Left ventricle myocardium inferior (tissue), 1 donor: ENCODE results near the gene HHAT. TPM values are rescaled to one million over a fixed set of nuclear protein-coding genes. Genes with fewer than 3 reads are reported as not detected.

Experiments used
- DNase-seq: peaks from one replicate; pipeline ENCODE4 v3.0.0-alpha.2; 2020
- H3K27ac ChIP-seq: fragments of 200-600 bp; replicated peaks from 2 replicates; pipeline ENCODE4 v1.8.0; 2021
- H3K27me3 ChIP-seq: fragments of 200-600 bp; 2 replicates; pipeline ENCODE4 v1.8.0; 2021; ENCODE audit warnings: low read depth
- H3K36me3 ChIP-seq: fragments of 200-600 bp; 2 replicates; pipeline ENCODE4 v1.8.0; 2021
- H3K4me1 ChIP-seq: fragments of 200-600 bp; 2 replicates; pipeline ENCODE4 v1.8.0; 2021
- H3K4me3 ChIP-seq: fragments of 200-600 bp; 2 replicates; pipeline ENCODE4 v1.8.0; 2021; ENCODE audit warnings: mild to moderate bottlenecking, moderate library complexity
- H3K9me3 ChIP-seq: fragments of 200-600 bp; replicated peaks from 2 replicates; pipeline ENCODE4 v1.8.0; 2021
- intact Hi-C: fragments of 100-400 bp; cut with micrococcal nuclease; formaldehyde crosslinking; loops from one replicate; pipeline ENCODE4 v1.11.0; 2022
- total RNA-seq: library from RNA; stranded (reverse); fragmentation: NEBNext Ultra II Directional; extraction: Animal tissue kit (Norgen Biotek cat#: 25700); gene quantifications from one replicate; pipeline ENCODE4 v1.2.1, GENCODE V29; 2021
- TF ChIP-seq, protein P1 (sequence below): fragments of 200-600 bp; IDR thresholded peaks from 2 replicates; pipeline ENCODE4 v1.8.0; 2021; ENCODE audit warnings: antibody characterized with exemption, mild to moderate bottlenecking, borderline replicate concordance
- donor health status: DM: no; HTN: yes; CAD: no; lungs with severe emphysema.

HHAT gene
- total RNA-seq, 1 donor from 2014 or later, result 2.1 TPM

DNA sequence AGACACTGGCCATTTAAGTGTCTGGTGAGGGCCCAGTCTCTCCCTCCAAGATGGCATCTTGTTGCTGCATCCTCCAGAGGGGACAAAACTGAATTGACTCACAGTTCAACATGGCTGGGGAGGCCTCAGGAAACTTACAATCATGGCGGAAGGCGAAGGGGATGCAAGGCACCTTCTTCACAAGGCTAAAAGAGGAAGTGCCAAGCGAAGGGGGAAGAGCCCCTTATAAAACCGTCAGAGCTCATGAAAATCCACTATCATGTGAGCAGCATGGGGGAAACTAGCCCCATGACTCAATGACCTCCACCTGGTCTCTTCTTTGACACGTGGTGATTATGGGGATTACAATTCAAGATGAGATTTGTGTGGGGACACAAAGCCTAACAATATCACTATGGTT, 280.1 kb downstream of the HHAT start:
- intact Hi-C loops, result no loop called here
- Histone ChIP-seq H3K27me3 (no peaks in the 10 kb centered on the region), H3K9me3 (peaks cover 16% of the 10 kb centered on the region), H3K36me3 (no peaks in the 10 kb centered on the region), H3K4me1 (no peaks in the 10 kb centered on the region), H3K27ac (no peak overlapping the region), H3K4me3 (no peak overlapping the region)
- TF ChIP-seq, protein P1, sequence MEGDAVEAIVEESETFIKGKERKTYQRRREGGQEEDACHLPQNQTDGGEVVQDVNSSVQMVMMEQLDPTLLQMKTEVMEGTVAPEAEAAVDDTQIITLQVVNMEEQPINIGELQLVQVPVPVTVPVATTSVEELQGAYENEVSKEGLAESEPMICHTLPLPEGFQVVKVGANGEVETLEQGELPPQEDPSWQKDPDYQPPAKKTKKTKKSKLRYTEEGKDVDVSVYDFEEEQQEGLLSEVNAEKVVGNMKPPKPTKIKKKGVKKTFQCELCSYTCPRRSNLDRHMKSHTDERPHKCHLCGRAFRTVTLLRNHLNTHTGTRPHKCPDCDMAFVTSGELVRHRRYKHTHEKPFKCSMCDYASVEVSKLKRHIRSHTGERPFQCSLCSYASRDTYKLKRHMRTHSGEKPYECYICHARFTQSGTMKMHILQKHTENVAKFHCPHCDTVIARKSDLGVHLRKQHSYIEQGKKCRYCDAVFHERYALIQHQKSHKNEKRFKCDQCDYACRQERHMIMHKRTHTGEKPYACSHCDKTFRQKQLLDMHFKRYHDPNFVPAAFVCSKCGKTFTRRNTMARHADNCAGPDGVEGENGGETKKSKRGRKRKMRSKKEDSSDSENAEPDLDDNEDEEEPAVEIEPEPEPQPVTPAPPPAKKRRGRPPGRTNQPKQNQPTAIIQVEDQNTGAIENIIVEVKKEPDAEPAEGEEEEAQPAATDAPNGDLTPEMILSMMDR, result no peak
- DNase-seq, result no peak

GRCh38 chr1:210616356-210616755, 287.7 kb downstream of the HHAT start:
- no peaks in the 10 kb centered on the region for H3K36me3 ChIP-seq
- TF ChIP-seq, protein P1, result no peak
- no peak overlapping the region for H3K4me3 ChIP-seq
- intact Hi-C loops, result no loop called here
- no peaks in the 10 kb centered on the region for H3K9me3 ChIP-seq
- H3K27ac ChIP-seq, result no peak overlapping the region
- DNase-seq, result no peak
- no peaks in the 10 kb centered on the region for H3K27me3 ChIP-seq
- H3K4me1 ChIP-seq, result no peaks in the 10 kb centered on the region

DNA sequence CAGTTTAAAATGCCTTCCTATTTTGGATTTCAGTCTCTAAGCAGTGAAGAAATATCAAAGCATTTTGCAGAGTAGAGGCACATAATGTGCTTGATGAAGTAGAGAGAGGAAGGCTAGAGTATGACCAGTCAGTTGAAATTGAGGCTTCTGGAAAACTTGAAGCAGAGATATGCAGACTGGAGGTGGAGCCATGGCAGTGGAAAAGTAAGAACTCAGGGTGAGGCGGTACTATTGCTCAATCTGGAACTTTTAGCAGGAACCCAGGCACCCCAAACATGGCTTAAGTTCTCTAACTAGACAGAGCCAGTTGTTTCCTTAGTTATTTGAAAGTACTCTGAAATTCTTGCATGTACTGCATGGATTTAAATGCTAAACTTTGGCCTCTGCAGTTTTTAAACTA, 288.6 kb downstream of the HHAT start:
- intact Hi-C loops, result no loop called here
- Histone ChIP-seq H3K36me3 (no peaks in the 10 kb centered on the region), H3K4me3 (no peak overlapping the region), H3K4me1 (no peaks in the 10 kb centered on the region), H3K27me3 (no peaks in the 10 kb centered on the region), H3K9me3 (no peaks in the 10 kb centered on the region), H3K27ac (no peak overlapping the region)
- TF ChIP-seq, protein P1, result no peak
- no peak for DNase-seq

DNA sequence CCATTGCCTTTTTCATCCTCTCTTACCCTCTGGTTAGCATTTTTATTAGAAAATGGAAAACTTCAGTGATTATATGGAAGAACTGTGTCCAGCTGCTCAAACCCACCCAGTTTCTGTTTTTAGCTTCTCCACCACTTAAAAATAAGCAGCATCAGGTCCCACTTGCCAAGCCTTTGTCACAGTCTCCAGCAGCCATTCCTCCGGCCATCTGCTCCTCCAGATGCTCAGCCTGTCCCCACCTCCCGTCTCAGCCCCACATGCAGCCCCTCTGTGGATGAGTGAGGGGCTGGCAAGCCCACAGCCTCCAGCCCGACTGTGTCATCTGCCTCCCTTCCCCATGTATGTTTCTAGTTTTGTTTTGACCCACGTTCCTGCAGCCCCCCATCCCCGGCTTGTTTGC, 289.7 kb downstream of the HHAT start:
- H3K4me3 ChIP-seq, result no peak overlapping the region

GRCh38 chr1:210620867-210621488, 292.3 kb downstream of the HHAT start:
- no peaks in the 10 kb centered on the region for H3K27me3 ChIP-seq
- peaks cover 1% of the 10 kb centered on the region for H3K4me1 ChIP-seq
- intact Hi-C loops, result no loop called here
- no peaks in the 10 kb centered on the region for H3K9me3 ChIP-seq
- no peak overlapping the region for H3K27ac ChIP-seq
- no peak for DNase-seq
- TF ChIP-seq, protein P1, result no peak
- no peaks in the 10 kb centered on the region for H3K36me3 ChIP-seq
- no peak overlapping the region for H3K4me3 ChIP-seq

More for the DNA sequence above, 289.7 kb downstream of the HHAT start:
- Histone ChIP-seq H3K4me1 (no peaks in the 10 kb centered on the region), H3K27me3 (no peaks in the 10 kb centered on the region), H3K27ac (no peak overlapping the region), H3K9me3 (no peaks in the 10 kb centered on the region), H3K36me3 (no peaks in the 10 kb centered on the region)
- TF ChIP-seq, protein P1, result no peak
- intact Hi-C loops, result no loop called here
- no peak for DNase-seq

- no peaks in the 10 kb centered on the region for H3K36me3 ChIP-seq
- H3K4me1 ChIP-seq, result peaks cover 7% of the 10 kb centered on the region
- no peak overlapping the region for H3K27ac ChIP-seq
- DNase-seq, result no peak
- no peak overlapping the region for H3K4me3 ChIP-seq
- H3K9me3 ChIP-seq, result no peaks in the 10 kb centered on the region
- H3K27me3 ChIP-seq, result no peaks in the 10 kb centered on the region
- TF ChIP-seq, protein P1, result no peak
- intact Hi-C loops, result no loop called here
Measured at GRCh38 chr1:210621712-210622111, 293.0 kb downstream of the HHAT start.
